Neural cell (in vitro differentiated cells): ENCODE data around the gene IL11.
"Not testable (repeated sequence)": the region's sequence is repeated elsewhere in the genome, so short reads cannot be mapped to it uniquely, and the experiment has no call there.

Source experiments
- EP300 ChIP-seq: fragments of 450-650 bp; conservative IDR thresholded peaks from 2 replicates; pipeline ENCODE4 v1.6.1; 2014; ENCODE audit warnings: antibody characterized with exemption, mild to moderate bottlenecking, moderate library complexity; ENCODE audit not compliant: poor library complexity, severe bottlenecking
- POLR2AphosphoS5 ChIP-seq: IDR thresholded peaks from 2 replicates; pipeline ENCODE4 v1.6.1; 2012
- RAD21 ChIP-seq: fragments of 450-650 bp; conservative IDR thresholded peaks from 2 replicates; pipeline ENCODE4 v1.6.1; 2014; ENCODE audit warnings: antibody characterized with exemption, mild to moderate bottlenecking, moderate library complexity
- TF ChIP-seq, protein P1 (sequence below): fragments of 450-650 bp; IDR thresholded peaks from 2 replicates; pipeline ENCODE4 v1.5.1; 2014; ENCODE audit warnings: antibody characterized with exemption, mild to moderate bottlenecking, moderate library complexity; ENCODE audit not compliant: poor library complexity, severe bottlenecking

DNA sequence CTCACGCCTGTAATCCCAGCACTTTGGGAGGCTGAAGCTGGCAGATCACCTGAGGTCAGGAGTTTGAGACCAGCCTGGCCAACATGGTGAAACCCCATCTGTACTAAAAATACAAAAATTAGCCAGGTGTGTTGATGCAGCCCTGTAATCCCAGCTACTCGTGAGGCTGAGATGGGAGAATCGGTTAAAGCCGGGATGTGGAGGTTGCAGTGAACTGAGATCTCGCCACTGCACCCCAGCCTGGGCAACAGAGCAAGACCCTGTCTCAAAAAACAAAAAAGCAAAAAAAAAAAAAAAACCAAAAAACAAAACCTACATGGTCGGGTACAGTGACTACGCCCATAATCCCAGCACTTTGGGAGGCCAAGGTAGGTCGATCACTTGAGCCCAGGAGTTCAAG is 38.9 kb upstream of the IL11 start:
- TF ChIP-seq, protein P1, sequence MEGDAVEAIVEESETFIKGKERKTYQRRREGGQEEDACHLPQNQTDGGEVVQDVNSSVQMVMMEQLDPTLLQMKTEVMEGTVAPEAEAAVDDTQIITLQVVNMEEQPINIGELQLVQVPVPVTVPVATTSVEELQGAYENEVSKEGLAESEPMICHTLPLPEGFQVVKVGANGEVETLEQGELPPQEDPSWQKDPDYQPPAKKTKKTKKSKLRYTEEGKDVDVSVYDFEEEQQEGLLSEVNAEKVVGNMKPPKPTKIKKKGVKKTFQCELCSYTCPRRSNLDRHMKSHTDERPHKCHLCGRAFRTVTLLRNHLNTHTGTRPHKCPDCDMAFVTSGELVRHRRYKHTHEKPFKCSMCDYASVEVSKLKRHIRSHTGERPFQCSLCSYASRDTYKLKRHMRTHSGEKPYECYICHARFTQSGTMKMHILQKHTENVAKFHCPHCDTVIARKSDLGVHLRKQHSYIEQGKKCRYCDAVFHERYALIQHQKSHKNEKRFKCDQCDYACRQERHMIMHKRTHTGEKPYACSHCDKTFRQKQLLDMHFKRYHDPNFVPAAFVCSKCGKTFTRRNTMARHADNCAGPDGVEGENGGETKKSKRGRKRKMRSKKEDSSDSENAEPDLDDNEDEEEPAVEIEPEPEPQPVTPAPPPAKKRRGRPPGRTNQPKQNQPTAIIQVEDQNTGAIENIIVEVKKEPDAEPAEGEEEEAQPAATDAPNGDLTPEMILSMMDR: not testable (repeated sequence)
- not testable (repeated sequence) for TF ChIP-seq EP300, RAD21, POLR2AphosphoS5
